Activated naive CD8-positive, alpha-beta T cell treated with anti-CD3 and anti-CD28 coated beads, Interleukin-2, amount 10 ng/mL, durations not matched to agents 7 days and 5 days (primary cell): ENCODE results near the gene TBC1D16. TPM values are rescaled to one million over a fixed set of nuclear protein-coding genes. Genes with fewer than 3 reads are reported as not detected.
"Not testable (repeated sequence)": the region's sequence is repeated elsewhere in the genome, so short reads cannot be mapped to it uniquely, and the experiment has no call there.

ENCODE experiments used
- ATAC-seq: fragments of 150-1000 bp; cut with Tn5 transposase; one replicate; pipeline ENCODE4 v1.10.0; 2021; ENCODE audit warnings: low read depth, moderate library complexity
- POLR2A ChIA-PET: fragments of 350-600 bp; sonication (Branson Sonifier 250); formaldehyde crosslinking; loops from one replicate; lab custom pipeline; 2021; ENCODE audit warnings: antibody characterized with exemption; lab: Charles Lee
- DNase-seq: peaks from one replicate; pipeline ENCODE4 v3.0.0; 2021
- H3K27ac Mint-ChIP-seq: one replicate; pipeline ENCODE4 v1.8.0; 2022; ENCODE audit warnings: mild to moderate bottlenecking, mixed read lengths
- H3K27me3 Mint-ChIP-seq: one replicate; pipeline ENCODE4 v1.8.0; 2022; ENCODE audit warnings: mild to moderate bottlenecking, moderate library complexity, mixed read lengths
- H3K36me3 Mint-ChIP-seq: one replicate; pipeline ENCODE4 v1.8.0; 2021; ENCODE audit warnings: mild to moderate bottlenecking, mixed read lengths
- H3K4me1 Mint-ChIP-seq: one replicate; pipeline ENCODE4 v1.8.0; 2021; ENCODE audit warnings: mixed read lengths
- H3K4me3 Mint-ChIP-seq: one replicate; pipeline ENCODE4 v1.8.0; 2022; ENCODE audit warnings: mild to moderate bottlenecking, moderate library complexity, mixed read lengths
- H3K9me3 Mint-ChIP-seq: one replicate; pipeline ENCODE4 v1.8.0; 2021; ENCODE audit warnings: mixed read lengths
- total RNA-seq, 2 experiments: library from RNA; stranded (reverse); gene quantifications; one replicate each; pipeline ENCODE4 v1.2.3, GENCODE V29; 2021

The TBC1D16 gene
- total RNA-seq, 2 experiments from 2014 or later: 2.1 TPM

GRCh38 chr17:80000136-80000535, 35.5 kb downstream of the TBC1D16 start:
- Mint-ChIP-seq H3K4me1 (peaks cover 28% of the 10 kb centered on the region), H3K4me3 (no peak overlapping the region), H3K9me3 (no peaks in the 10 kb centered on the region), H3K36me3 (no peaks in the 10 kb centered on the region), H3K27ac (no peak overlapping the region), H3K27me3 (no peaks in the 10 kb centered on the region)
- DNase-seq (no peak), ATAC-seq (no peak)
- POLR2A ChIA-PET: interaction anchor here (0.8 to 1.3 kb wide), 2 partner anchors 35 to 161 kb away, joined by 4 to 5 read pairs; partner anchors contain the start of gene CBX4

GRCh38 chr17:79997011-79997660, 38.5 kb downstream of the TBC1D16 start:
- H3K9me3 Mint-ChIP-seq: no peaks in the 10 kb centered on the region
- H3K27ac Mint-ChIP-seq: peak overlapping the region; percentile 93
- no peaks in the 10 kb centered on the region for H3K27me3 Mint-ChIP-seq
- POLR2A ChIA-PET: interaction anchor here (0.7 to 1.1 kb wide), 5 partner anchors 56 to 200 kb away, joined by 3 to 4 read pairs (median 4); partner anchors contain the start of genes CBX4 and CBX8
- ATAC-seq: peak; percentile 96
- peak; percentile 73 for DNase-seq
- peaks cover 42% of the 10 kb centered on the region for H3K4me1 Mint-ChIP-seq
- peak overlapping the region; percentile 73 for H3K4me3 Mint-ChIP-seq
- no peaks in the 10 kb centered on the region for H3K36me3 Mint-ChIP-seq

GRCh38 chr17:79996291-79996690, 39.4 kb downstream of the TBC1D16 start:
- DNase-seq (no peak), ATAC-seq (no peak)
- peaks cover 43% of the 10 kb centered on the region for H3K4me1 Mint-ChIP-seq
- peak overlapping the region; percentile 93 for H3K27ac Mint-ChIP-seq
- peak overlapping the region; percentile 73 for H3K4me3 Mint-ChIP-seq
- H3K9me3 Mint-ChIP-seq: no peaks in the 10 kb centered on the region
- no peaks in the 10 kb centered on the region for H3K36me3 Mint-ChIP-seq
- H3K27me3 Mint-ChIP-seq: no peaks in the 10 kb centered on the region
- POLR2A ChIA-PET: interaction anchor here (0.9 to 1.1 kb wide), 4 partner anchors 156 to 199 kb away, joined by 3 to 4 read pairs (median 4); partner anchors contain the start of genes CBX4 and CBX8

GRCh38 chr17:79995696-79996095, 40.0 kb downstream of the TBC1D16 start:
- POLR2A ChIA-PET: no interaction called here
- H3K4me1 Mint-ChIP-seq: peaks cover 43% of the 10 kb centered on the region
- DNase-seq (no peak), ATAC-seq (no peak)
- no peaks in the 10 kb centered on the region for H3K27me3 Mint-ChIP-seq
- H3K27ac Mint-ChIP-seq: peak overlapping the region; percentile 93
- no peaks in the 10 kb centered on the region for H3K36me3 Mint-ChIP-seq
- H3K9me3 Mint-ChIP-seq: no peaks in the 10 kb centered on the region
- H3K4me3 Mint-ChIP-seq: no peak overlapping the region

- no peak for DNase-seq
- Mint-ChIP-seq H3K27me3 (no peaks in the 10 kb centered on the region), H3K4me3 (no peak overlapping the region), H3K4me1 (peaks cover 43% of the 10 kb centered on the region), H3K36me3 (no peaks in the 10 kb centered on the region), H3K9me3 (no peaks in the 10 kb centered on the region), H3K27ac (no peak overlapping the region)
- POLR2A ChIA-PET: interaction anchor here (0.7 to 3.2 kb wide), 6 partner anchors 11 to 643 kb away, joined by 3 to 23 read pairs (median 4); partner anchors contain the start of gene CBX4
- ATAC-seq: no peak
These were observed 41.1 kb downstream of the TBC1D16 start for GRCh38 chr17:79994602-79995001.

- H3K27ac Mint-ChIP-seq: peak overlapping the region; percentile 76
- DNase-seq, H3K27me3 Mint-ChIP-seq, ATAC-seq, H3K9me3 Mint-ChIP-seq, H3K36me3 Mint-ChIP-seq: not testable (repeated sequence)
- POLR2A ChIA-PET: interaction anchor here (0.9 to 3.2 kb wide), 6 partner anchors 11 to 269 kb away, joined by 3 to 23 read pairs (median 5); partner anchors contain the start of genes CBX4 and CBX8
- H3K4me1 Mint-ChIP-seq: peaks cover 43% of the 10 kb centered on the region
- H3K4me3 Mint-ChIP-seq: peak overlapping the region; percentile 35
These were observed 41.5 kb downstream of the TBC1D16 start for GRCh38 chr17:79994228-79994569.

- DNase-seq: peak; percentile 62
- H3K4me3 Mint-ChIP-seq: peak overlapping the region; percentile 48
- H3K4me1 Mint-ChIP-seq: peaks cover 41% of the 10 kb centered on the region
- H3K36me3 Mint-ChIP-seq: no peaks in the 10 kb centered on the region
- ATAC-seq: peak; percentile 27
- POLR2A ChIA-PET: interaction anchor here (0.9 to 3.2 kb wide), 6 partner anchors 12 to 270 kb away, joined by 3 to 23 read pairs (median 5); partner anchors contain the start of genes CBX4 and CBX8
- no peaks in the 10 kb centered on the region for H3K27me3 Mint-ChIP-seq
- H3K27ac Mint-ChIP-seq: peak overlapping the region; percentile 76
- H3K9me3 Mint-ChIP-seq: no peaks in the 10 kb centered on the region
These were observed 42.1 kb downstream of the TBC1D16 start for GRCh38 chr17:79993390-79994227.

GRCh38 chr17:79992649-79993389, 42.9 kb downstream of the TBC1D16 start:
- H3K27me3 Mint-ChIP-seq: no peaks in the 10 kb centered on the region
- no peaks in the 10 kb centered on the region for H3K9me3 Mint-ChIP-seq
- POLR2A ChIA-PET: interaction anchor here (0.6 to 3.2 kb wide), 7 partner anchors 12 to 1279 kb away, joined by 3 to 23 read pairs (median 5); partner anchors contain the start of genes CBX4 and CBX8
- peak overlapping the region; percentile 75 for H3K4me3 Mint-ChIP-seq
- DNase-seq (no peak), ATAC-seq (no peak)
- no peaks in the 10 kb centered on the region for H3K36me3 Mint-ChIP-seq
- H3K4me1 Mint-ChIP-seq: peaks cover 38% of the 10 kb centered on the region
- H3K27ac Mint-ChIP-seq: peak overlapping the region; percentile 76

GRCh38 chr17:79991924-79992648, 43.6 kb downstream of the TBC1D16 start:
- peaks cover 31% of the 10 kb centered on the region for H3K4me1 Mint-ChIP-seq
- no peaks in the 10 kb centered on the region for H3K9me3 Mint-ChIP-seq
- peak overlapping the region; percentile 76 for H3K27ac Mint-ChIP-seq
- POLR2A ChIA-PET: interaction anchor here (0.6 to 3.2 kb wide), 4 partner anchors 14 to 1280 kb away, joined by 3 to 23 read pairs (median 4); partner anchors contain the start of gene CBX4
- peak; percentile 10 for ATAC-seq
- H3K27me3 Mint-ChIP-seq: no peaks in the 10 kb centered on the region
- no peaks in the 10 kb centered on the region for H3K36me3 Mint-ChIP-seq
- DNase-seq: no peak
- peak overlapping the region; percentile 75 for H3K4me3 Mint-ChIP-seq

GRCh38 chr17:79991140-79991923, 44.3 kb downstream of the TBC1D16 start:
- no peaks in the 10 kb centered on the region for H3K27me3 Mint-ChIP-seq
- H3K36me3 Mint-ChIP-seq: no peaks in the 10 kb centered on the region
- peaks cover 24% of the 10 kb centered on the region for H3K4me1 Mint-ChIP-seq
- POLR2A ChIA-PET: interaction anchor here (0.8 to 1.1 kb wide), 2 partner anchors 15 to 149 kb away, joined by 3 read pairs; no protein-coding TSS in a partner anchor
- peak overlapping the region; percentile 34 for H3K27ac Mint-ChIP-seq
- H3K9me3 Mint-ChIP-seq: no peaks in the 10 kb centered on the region
- peak overlapping the region; percentile 75 for H3K4me3 Mint-ChIP-seq
- DNase-seq (peak; percentile 83), ATAC-seq (peak; percentile 89)

GRCh38 chr17:79990704-79991103, 45.0 kb downstream of the TBC1D16 start:
- Mint-ChIP-seq H3K9me3 (no peaks in the 10 kb centered on the region), H3K27me3 (no peaks in the 10 kb centered on the region), H3K27ac (no peak overlapping the region), H3K36me3 (no peaks in the 10 kb centered on the region), H3K4me1 (peaks cover 17% of the 10 kb centered on the region), H3K4me3 (no peak overlapping the region)
- no peak for DNase-seq
- ATAC-seq: no peak
- POLR2A ChIA-PET: no interaction called here
